ENCODE data around the gene ADAMTS17.

The ADAMTS17 gene

DNA sequence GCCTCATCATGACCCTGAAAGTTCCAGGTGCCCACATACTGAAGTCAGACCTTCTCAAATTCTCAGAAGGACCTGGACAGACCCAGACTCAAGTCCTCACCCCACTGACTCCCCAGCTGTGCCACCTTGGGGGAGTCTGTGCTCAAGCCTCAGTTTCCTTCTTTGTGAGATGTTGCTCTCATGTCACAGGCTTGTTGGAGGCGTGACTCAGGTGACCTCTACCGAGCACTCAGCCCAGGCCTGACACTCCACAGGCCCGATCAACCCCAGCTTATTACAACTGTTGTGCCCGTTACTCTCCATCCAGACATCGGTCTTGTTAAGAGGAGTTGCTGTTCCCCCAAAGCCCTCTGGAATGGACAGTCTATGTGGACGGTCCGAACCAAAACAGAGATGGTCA, 332.4 kb downstream of the ADAMTS17 start:
- no peak for DNase-seq (ENCODE audit: low read depth)
- no peak overlapping the region for H3K4me3 ChIP-seq (ENCODE audit: low read depth, low read length)
- TF ChIP-seq CTCF (IDR thresholded peaks at IDR 0.05; ENCODE audit: low read depth, low read length, missing control alignments) = no peak

GRCh38 chr15:100008258-100008657, 333.5 kb downstream of the ADAMTS17 start:
- no peak for TF ChIP-seq CTCF (IDR thresholded peaks at IDR 0.05; ENCODE audit: low read depth, low read length, missing control alignments)
- H3K4me3 ChIP-seq (ENCODE audit: low read depth, low read length) = no peak overlapping the region
- no peak for DNase-seq (ENCODE audit: low read depth)

- H3K4me3 ChIP-seq (ENCODE audit: low read depth, low read length) = no peak overlapping the region
- DNase-seq (ENCODE audit: low read depth) = no peak
- TF ChIP-seq CTCF (IDR thresholded peaks at IDR 0.05; ENCODE audit: low read depth, low read length, missing control alignments) = no peak
Measured at GRCh38 chr15:100007609-100008008, 334.2 kb downstream of the ADAMTS17 start.

GRCh38 chr15:100005715-100006114, 336.1 kb downstream of the ADAMTS17 start:
- TF ChIP-seq CTCF (IDR thresholded peaks at IDR 0.05; ENCODE audit: low read depth, low read length, missing control alignments) = no peak
- no peak overlapping the region for H3K4me3 ChIP-seq (ENCODE audit: low read depth, low read length)
- DNase-seq (ENCODE audit: low read depth) = no peak

DNA sequence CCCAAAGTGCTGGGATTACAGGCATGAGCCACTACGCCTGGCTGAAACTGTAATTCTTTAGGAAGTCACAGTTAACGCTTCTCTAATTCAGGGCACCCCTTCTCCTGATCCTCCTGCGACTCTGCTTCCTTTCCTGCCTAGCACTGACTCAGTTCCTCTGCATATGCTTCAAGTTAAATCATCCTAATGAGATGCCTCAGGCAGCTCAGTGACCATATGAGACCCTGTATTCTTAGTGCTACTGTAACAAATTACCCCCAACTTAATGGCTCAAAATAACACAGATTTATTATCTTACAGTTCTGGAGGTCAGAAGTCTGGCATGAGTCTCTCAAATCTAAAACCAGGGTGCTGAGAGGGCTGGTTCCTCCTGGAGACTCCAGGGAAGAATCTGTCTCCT, 336.8 kb downstream of the ADAMTS17 start:
- TF ChIP-seq CTCF (IDR thresholded peaks at IDR 0.05; ENCODE audit: low read depth, low read length, missing control alignments) = no peak
- no peak overlapping the region for H3K4me3 ChIP-seq (ENCODE audit: low read depth, low read length)
- DNase-seq (ENCODE audit: low read depth) = no peak

DNA sequence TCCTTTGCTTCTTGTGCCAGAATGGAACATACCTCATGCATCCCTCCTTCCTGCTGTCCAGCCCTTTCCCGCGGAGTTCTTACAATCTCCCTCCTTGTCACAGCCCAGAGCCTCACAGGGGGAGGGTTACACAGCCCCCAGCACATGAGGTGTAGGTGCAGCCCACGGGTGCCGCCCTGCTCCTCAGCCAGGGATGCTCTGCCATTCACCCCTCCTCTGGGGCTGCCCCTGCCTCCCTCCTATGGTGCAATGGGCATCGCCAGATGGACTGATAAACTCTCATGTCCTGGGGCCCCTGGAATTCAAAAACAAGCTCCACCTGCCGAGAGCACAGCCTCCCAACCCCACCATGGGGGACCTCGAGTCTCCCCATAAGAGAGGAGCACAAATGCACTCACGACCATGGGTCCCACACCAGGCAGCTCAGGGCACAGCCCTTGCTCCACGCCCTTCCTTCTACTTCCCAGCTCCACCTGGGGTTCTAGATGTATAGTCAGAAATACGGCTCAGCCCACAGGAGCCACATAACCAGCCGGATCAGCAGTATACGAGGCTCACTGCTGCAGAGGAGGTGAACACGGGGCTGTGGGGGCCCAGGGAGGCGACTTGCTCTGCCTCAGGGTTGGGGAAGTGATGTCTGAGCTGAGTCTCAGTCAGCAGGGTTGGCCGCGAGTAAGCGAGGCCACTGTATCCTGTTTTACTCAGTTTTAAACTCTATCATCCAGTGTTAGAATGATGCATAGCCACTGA, 338.8 kb downstream of the ADAMTS17 start:
- no peak for TF ChIP-seq CTCF (IDR thresholded peaks at IDR 0.05; ENCODE audit: low read depth, low read length, missing control alignments)
- DNase-seq (ENCODE audit: low read depth) = no peak
- H3K4me3 ChIP-seq (ENCODE audit: low read depth, low read length) = no peak overlapping the region

DNA sequence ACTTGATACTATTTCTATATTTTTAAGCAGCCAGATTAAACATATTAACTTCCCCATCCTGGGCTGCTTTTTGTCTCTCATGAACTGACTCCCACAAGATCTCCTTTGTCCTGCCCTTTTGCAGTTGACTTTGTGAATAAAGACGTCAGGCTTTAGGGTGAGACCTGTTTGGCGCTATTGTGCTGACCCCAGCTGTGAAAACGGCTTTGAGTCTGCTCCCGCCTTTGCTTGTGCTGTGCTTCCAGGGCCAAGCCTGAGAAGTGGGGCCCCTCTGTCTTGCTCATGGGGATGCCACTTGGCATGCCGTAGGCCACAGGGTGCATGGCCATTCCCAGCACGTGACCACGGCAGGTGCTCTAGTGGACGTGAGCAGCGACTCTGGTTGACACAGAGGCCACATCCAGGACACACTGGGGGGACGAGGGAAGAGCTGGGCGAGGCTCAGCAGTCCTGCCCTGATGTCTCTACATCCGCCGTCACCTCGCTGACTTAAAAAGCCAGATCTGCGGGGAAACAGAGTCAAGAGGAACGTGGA, 339.6 kb downstream of the ADAMTS17 start:
- no peak for TF ChIP-seq CTCF (IDR thresholded peaks at IDR 0.05; ENCODE audit: low read depth, low read length, missing control alignments)
- DNase-seq (ENCODE audit: low read depth) = no peak
- no peak overlapping the region for H3K4me3 ChIP-seq (ENCODE audit: low read depth, low read length)

All from GM12864 (cell line).